GM19239 (cell line): Measurements from ENCODE around the gene PACSIN2.
"Not testable (repeated sequence)": the region's sequence is repeated elsewhere in the genome, so short reads cannot be mapped to it uniquely, and the experiment has no call there.

Experiments used
- DNase-seq: peaks from one replicate; pipeline ENCODE4 v3.0.0; 2011; ENCODE audit warnings: low spot score; ENCODE audit not compliant: insufficient read length
- FAIRE-seq: peaks from 2 replicates; lab custom pipeline; 2011; peaks lifted over from hg19 to GRCh38; lab: Jason Lieb, UNC

PACSIN2 gene

GRCh38 chr22:42950281-42950680 is 64.7 kb downstream of the PACSIN2 start:
- FAIRE-seq (no peak), DNase-seq (no peak)

- peak; percentile 54 for FAIRE-seq
These were observed 65.8 kb downstream of the PACSIN2 start for GRCh38 chr22:42949159-42949558.

GRCh38 chr22:42948294-42948693 is 66.7 kb downstream of the PACSIN2 start:
- no peak for DNase-seq

More at GRCh38 chr22:42949159-42949558, 65.8 kb downstream of the PACSIN2 start:
- DNase-seq: no peak

GRCh38 chr22:42947211-42947990 is 67.5 kb downstream of the PACSIN2 start:
- FAIRE-seq (no peak), DNase-seq (no peak)

More at GRCh38 chr22:42948294-42948693, 66.7 kb downstream of the PACSIN2 start:
- no peak for FAIRE-seq

GRCh38 chr22:42946546-42947198 is 68.3 kb downstream of the PACSIN2 start:
- no peak for FAIRE-seq
- no peak for DNase-seq

GRCh38 chr22:42945736-42946135 is 69.2 kb downstream of the PACSIN2 start:
- no peak for DNase-seq
- peak; percentile 58 for FAIRE-seq

GRCh38 chr22:42945027-42945426 is 69.9 kb downstream of the PACSIN2 start:
- FAIRE-seq (no peak), DNase-seq (no peak)

GRCh38 chr22:42944409-42944808 is 70.5 kb downstream of the PACSIN2 start:
- FAIRE-seq (no peak), DNase-seq (no peak)

- FAIRE-seq (no peak), DNase-seq (no peak)
These were observed 71.0 kb downstream of the PACSIN2 start for GRCh38 chr22:42943981-42944380.

- DNase-seq (no peak), FAIRE-seq (peak; percentile 61)
These were observed 72.6 kb downstream of the PACSIN2 start for GRCh38 chr22:42942351-42942750.

- FAIRE-seq: no peak
- DNase-seq: no peak
These were observed 74.9 kb downstream of the PACSIN2 start for GRCh38 chr22:42939941-42940653.

GRCh38 chr22:42939451-42939881 is 75.5 kb downstream of the PACSIN2 start:
- DNase-seq (no peak), FAIRE-seq (no peak)

GRCh38 chr22:42938976-42939375 is 76.0 kb downstream of the PACSIN2 start:
- no peak for DNase-seq
- FAIRE-seq: no peak

GRCh38 chr22:42938449-42938848 is 76.5 kb downstream of the PACSIN2 start:
- DNase-seq (no peak), FAIRE-seq (no peak)

GRCh38 chr22:42937164-42937843 is 77.6 kb downstream of the PACSIN2 start:
- DNase-seq: peak; percentile 47

GRCh38 chr22:42936680-42937079 is 78.3 kb downstream of the PACSIN2 start:
- not testable (repeated sequence) for FAIRE-seq, DNase-seq

More at GRCh38 chr22:42937164-42937843, 77.6 kb downstream of the PACSIN2 start:
- peak; percentile 89 for FAIRE-seq

GRCh38 chr22:42934338-42934737 is 80.6 kb downstream of the PACSIN2 start:
- FAIRE-seq: peak; percentile 11
- DNase-seq: no peak

GRCh38 chr22:42933485-42934091 is 81.4 kb downstream of the PACSIN2 start:
- FAIRE-seq: peak; percentile 97
- DNase-seq: no peak

- DNase-seq (no peak), FAIRE-seq (peak; percentile 23)
These were observed 82.0 kb downstream of the PACSIN2 start for GRCh38 chr22:42932857-42933484.
